GM19023 (cell line): ENCODE results near the gene PRKAA2.

Experiments used
- ATAC-seq: cut with Tn5 transposase; IDR thresholded peaks from one replicate; pipeline ENCODE4 v1.9.1; 2021; ENCODE audit warnings: mild to moderate bottlenecking, moderate library complexity; ENCODE audit not compliant: unreplicated experiment

PRKAA2 gene

DNA sequence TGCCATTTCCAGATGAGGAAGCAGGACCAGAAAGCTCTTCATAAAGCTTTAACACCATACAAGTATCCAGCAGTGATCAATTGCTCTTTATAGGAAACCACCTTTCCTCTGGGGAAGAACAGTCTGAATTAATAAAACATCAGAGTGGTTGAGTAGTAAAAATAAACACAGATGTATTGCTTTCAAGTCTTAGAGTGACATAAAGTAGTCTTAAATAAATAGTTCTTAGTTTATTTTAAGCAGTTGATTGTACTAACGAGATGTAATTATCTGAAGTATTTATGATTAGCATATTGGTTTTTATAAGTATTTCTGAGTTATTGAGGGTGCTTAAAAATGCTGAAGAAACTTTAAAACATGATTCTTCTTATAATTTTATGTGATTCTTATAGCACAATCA is 67.0 kb downstream of the PRKAA2 start:
- no peak for ATAC-seq

DNA sequence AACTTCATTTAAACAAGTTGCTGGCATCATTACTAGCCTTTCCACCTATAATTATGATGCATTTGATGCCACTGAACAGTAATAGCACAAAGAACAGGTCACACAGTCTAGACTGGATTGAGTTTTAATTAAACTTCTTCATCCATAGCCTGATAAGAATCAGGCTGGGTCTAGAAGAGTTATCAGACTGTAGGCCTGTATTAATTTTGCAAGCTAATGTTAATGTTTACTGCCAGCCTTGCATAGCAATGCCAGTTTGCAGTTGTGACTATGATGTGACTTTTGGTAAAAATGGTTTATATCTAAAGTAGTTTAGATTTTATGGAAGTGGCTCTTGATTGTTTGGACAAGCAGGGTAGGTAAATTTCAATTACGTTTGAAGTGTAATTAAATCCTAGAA is 68.0 kb downstream of the PRKAA2 start:
- ATAC-seq = no peak

DNA sequence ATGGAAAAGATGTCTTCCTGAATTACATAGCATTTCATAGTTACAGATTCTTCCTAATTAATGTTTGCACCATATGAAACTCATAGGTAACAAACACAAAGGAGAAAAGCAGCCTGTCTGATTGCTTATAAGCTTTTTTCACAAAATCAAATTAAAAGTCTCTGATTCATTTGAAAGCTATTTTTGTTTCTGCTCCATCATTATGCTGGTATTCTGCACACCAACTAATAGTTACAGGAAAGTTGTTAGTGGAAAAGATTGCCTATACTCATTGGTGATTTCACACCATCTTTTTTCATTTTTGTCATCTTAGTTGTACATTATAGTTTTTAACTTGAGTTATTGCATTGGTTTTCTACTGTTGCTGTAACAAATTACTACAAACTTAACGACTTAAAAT is 70.0 kb downstream of the PRKAA2 start:
- ATAC-seq = no peak

DNA sequence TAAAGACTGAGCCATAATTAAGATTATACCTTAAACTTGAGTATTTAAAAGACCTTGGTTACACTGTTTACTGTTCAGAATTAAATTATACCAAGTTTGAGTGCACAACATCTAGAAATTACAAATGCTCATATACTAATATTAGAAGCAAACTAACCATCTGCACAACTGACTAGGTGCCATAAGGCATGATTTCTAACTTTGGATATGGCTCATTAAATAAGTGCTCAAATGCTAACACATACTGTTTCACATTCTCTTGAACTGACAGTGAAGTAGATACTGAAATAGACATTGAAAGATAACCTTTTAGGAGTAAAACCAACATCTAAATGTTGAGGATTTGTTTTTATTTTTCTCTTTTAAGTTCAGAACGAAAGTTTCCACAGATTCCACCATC is 74.1 kb downstream of the PRKAA2 start:
- no peak for ATAC-seq

DNA sequence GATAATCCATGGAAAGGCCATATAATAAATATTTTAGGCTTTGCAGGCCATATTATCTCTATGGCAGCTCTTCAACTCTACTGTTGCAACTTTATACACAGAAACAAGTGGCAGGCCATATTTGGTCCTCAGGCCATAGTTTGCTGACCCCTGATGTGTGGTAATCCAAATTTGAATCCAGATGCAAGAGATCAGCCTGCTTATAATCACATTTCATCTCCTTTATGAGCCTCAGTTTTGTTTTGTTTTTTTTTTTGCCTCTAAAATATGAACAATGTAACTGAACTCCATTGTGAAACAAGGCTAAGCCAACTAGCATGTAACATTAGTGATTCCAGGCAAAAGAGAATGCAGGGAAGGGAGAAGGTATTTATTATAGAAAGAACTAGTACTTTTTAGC is 81.6 kb downstream of the PRKAA2 start:
- ATAC-seq = no peak

DNA sequence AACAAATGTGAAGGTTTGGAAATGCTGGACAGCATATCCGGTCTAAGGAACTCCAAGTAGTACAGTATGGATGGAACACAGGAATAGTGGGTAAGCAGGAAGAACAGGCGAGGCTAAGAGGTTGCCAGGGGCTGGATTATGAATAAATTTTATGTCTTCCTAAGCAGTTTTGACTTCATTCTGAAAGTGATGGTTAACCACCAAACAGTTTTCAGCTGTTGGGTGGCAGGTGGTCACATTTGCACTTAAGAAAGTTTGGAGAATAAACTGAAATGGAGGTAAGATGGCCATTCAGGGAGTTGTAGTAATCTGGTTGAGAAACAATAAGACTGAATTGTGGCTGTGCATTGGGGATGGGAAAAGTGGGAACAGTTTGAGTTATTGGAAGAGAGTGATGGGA is 83.8 kb downstream of the PRKAA2 start:
- no peak for ATAC-seq

DNA sequence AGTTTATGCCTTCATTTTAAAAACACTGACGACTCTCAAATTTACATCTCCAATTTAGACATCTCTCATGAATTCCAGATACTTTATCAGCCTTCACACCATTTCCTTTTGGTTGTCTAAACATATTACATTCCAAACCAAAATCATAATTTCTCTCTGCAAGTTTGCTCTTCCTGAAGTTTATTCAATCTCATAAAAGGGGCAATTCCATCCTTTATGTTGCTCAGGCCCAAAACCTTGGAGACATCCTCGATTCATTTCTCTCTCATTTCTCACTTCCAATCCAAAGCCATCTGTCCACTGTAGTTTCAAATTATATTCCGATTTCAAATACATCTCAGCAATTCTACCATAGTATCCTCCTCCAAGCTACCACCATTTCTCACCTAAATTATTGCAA is 100.1 kb downstream of the PRKAA2 start:
- no peak for ATAC-seq

DNA sequence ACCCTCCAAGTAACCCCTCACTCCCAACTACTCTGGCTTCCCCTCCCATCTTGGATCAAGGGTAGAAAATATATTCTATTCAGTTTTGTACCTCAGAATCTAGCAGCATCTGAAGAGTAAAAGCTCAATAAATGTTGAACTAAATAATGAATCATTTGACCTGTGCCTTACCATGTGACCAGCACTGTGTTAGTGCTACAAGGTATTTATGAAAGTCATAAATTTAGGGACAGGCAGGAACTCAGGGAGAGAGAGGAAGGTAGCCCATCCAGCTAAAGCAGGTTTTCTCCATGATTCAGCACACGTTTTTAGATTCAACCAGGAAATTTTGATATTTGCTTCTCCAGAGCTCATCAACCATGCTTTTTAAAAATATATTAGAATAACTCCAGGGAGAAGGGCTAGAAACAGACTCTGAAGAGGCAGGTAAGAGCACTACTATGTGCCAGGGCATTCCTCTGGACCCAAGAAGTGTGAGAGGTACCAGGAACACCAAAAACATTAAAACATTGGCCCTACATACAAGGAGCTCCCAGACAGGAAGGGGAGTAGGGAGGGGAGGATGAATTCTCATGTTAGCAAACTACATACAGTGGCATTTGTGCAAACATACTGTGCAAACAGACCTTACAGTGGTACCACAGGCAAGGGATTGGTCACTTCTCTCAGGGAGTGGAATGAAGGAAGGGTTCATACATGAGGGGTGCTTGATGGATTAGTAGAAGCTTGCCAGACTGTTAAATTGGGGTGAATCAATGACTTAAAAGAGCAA is 109.8 kb downstream of the PRKAA2 start:
- no peak for ATAC-seq

DNA sequence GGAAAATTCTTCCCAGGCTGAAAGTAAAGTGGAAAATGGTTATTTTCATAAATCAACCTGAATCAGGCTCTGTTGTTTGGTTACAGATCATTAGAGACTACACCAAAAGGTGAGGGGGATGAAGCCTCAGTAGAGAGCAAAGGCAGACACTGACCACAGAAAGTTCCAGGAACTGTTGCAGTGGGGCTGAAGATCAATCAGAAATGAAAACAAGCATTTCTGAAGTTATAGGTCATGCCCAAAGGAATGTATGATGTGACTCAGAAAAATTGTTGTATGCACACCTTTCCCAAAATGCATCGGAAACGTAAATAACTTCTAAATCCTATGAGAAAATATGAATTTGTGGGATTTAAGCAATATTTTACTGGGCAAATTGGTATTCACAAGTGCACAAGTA is 110.8 kb downstream of the PRKAA2 start:
- no peak for ATAC-seq

DNA sequence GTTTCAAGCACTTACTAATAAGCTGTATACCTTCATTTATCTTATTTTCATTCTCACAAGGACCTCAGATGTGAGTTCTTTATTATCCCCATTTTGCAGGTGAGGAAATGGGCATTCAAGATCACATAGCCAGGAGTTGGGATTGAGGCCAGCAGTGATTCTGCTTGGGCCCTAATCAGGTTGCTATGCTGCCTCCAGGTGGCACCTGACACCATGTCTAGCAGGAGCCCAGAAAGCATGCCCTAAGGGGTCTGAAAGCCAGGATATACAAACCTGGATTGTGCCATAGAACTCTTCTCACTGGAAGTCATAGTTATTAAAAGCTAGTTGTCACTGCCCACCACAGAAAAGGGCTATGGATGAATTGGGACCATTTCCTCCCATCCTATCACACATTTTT is 113.0 kb downstream of the PRKAA2 start:
- no peak for ATAC-seq

DNA sequence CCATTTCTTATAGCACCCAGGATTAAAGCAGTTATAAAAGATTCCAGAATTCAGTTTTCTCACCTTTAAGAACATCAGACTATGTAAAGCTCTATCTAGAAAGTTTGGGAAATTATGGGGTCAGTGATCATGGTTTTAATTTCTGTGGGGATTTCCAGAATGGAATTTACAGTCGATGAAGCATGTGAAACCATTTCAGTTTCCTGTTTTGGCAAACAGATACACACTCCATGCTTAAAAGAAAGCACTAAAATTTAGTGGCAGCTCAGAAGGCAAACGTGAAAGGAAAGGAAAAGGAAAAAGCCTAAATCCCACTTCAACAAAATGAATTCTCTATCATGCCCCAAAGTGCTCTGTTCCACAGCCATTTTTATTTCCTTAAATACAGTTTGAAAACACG is 113.7 kb downstream of the PRKAA2 start:
- no peak for ATAC-seq
